ACHN (cell line): ENCODE results near the gene AUH.

Experiments used
- DNase-seq: peaks from one replicate; pipeline ENCODE4 v3.0.0-alpha.2; 2015
- in situ Hi-C: cut with HindIII; loops from 2 replicates; pipeline ENCODE4 v1.10.0; 2017; ENCODE audit warnings: low sequenced_read_pairs, low pct_ligation_motif_present, low pct_unique_long_range_greater_than_20kb

Gene AUH

GRCh38 chr9:91234523-91234922 is 127.2 kb downstream of the AUH start:
- peak; percentile 13 for DNase-seq
- in situ Hi-C loops = no loop called here

- in situ Hi-C loops = no loop called here
- no peak for DNase-seq
These were observed 130.1 kb downstream of the AUH start for GRCh38 chr9:91231619-91232018.

GRCh38 chr9:91223000-91223399 is 138.7 kb downstream of the AUH start:
- DNase-seq = no peak
- in situ Hi-C loops = no loop called here

GRCh38 chr9:91222457-91222856 is 139.3 kb downstream of the AUH start:
- no peak for DNase-seq
- in situ Hi-C loops = no loop called here

GRCh38 chr9:91221332-91221731 is 140.4 kb downstream of the AUH start:
- in situ Hi-C loops = no loop called here
- no peak for DNase-seq

- in situ Hi-C loops = no loop called here
- no peak for DNase-seq
These were observed 141.1 kb downstream of the AUH start for GRCh38 chr9:91220491-91221135.

GRCh38 chr9:91220021-91220420 is 141.7 kb downstream of the AUH start:
- no peak for DNase-seq
- in situ Hi-C loops = no loop called here

GRCh38 chr9:91219557-91219956 is 142.2 kb downstream of the AUH start:
- in situ Hi-C loops = no loop called here
- DNase-seq = no peak

- in situ Hi-C loops = no loop called here
- no peak for DNase-seq
These were observed 144.3 kb downstream of the AUH start for GRCh38 chr9:91217388-91217787.

- in situ Hi-C loops = no loop called here
- no peak for DNase-seq
These were observed 146.9 kb downstream of the AUH start for GRCh38 chr9:91214867-91215266.

- in situ Hi-C loops = no loop called here
- DNase-seq = peak; percentile 19
These were observed 147.6 kb downstream of the AUH start for GRCh38 chr9:91214086-91214485.

GRCh38 chr9:91212596-91213243 is 149.0 kb downstream of the AUH start:
- in situ Hi-C loops = no loop called here
- DNase-seq = no peak

GRCh38 chr9:91211919-91212318 is 149.8 kb downstream of the AUH start:
- no peak for DNase-seq

GRCh38 chr9:91211414-91211813 is 150.3 kb downstream of the AUH start:
- in situ Hi-C loops = no loop called here
- DNase-seq = no peak

More at GRCh38 chr9:91211919-91212318, 149.8 kb downstream of the AUH start:
- in situ Hi-C loops = no loop called here

GRCh38 chr9:91210318-91210717 is 151.4 kb downstream of the AUH start:
- no peak for DNase-seq
- in situ Hi-C loops = no loop called here

GRCh38 chr9:91208837-91209236 is 152.9 kb downstream of the AUH start:
- in situ Hi-C loops = no loop called here
- DNase-seq = no peak

GRCh38 chr9:91208419-91208745 is 153.3 kb downstream of the AUH start:
- in situ Hi-C loops = no loop called here

GRCh38 chr9:91207729-91208418 is 153.8 kb downstream of the AUH start:
- in situ Hi-C loops = no loop called here
- no peak for DNase-seq

More at GRCh38 chr9:91208419-91208745, 153.3 kb downstream of the AUH start:
- DNase-seq = no peak

- in situ Hi-C loops = no loop called here
These were observed 154.4 kb downstream of the AUH start for GRCh38 chr9:91207397-91207728.

GRCh38 chr9:91206806-91207205 is 154.9 kb downstream of the AUH start:
- no peak for DNase-seq
- in situ Hi-C loops = no loop called here

More at GRCh38 chr9:91207397-91207728, 154.4 kb downstream of the AUH start:
- no peak for DNase-seq
